ENCODE data around the gene CCDC14. TPM values are rescaled to one million over a fixed set of nuclear protein-coding genes. Genes with fewer than 3 reads are reported as not detected.

The CCDC14 gene
- total and polyA plus RNA-seq, 2 of the 4 experiments (the other 2 are of a cell fraction) = 82.1 to 109 TPM

DNA sequence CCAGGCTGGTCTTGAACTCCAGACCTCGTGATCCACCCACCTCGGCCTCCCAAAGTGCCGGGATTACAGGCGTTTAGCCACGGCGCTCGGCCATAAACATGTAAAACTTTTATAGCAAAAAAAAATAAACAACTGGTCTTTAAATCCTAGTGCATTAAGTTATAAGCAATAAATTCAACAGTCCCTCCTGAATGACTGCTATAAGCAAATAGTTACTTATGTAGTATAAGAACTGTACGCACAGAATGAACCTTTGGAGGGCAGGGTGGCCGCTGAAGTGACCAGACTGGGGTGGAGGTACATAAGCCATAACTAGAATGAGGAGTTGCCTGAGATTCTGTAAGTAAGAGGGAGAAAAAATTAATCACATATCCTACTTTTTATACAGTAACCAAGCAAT lies 12.6 kb downstream of the CCDC14 start:
- Histone ChIP-seq H3K27me3 (ENCODE audit: control insufficient read depth, insufficient read depth, low read length) (no peaks in the 10 kb centered on the region), H3K9me3 (ENCODE audit: control insufficient read depth, insufficient read depth, low read length) (no peaks in the 10 kb centered on the region), H2BK15ac (ENCODE audit: low read depth, low read length) (no peak overlapping the region), H2BK120ac (ENCODE audit: low read depth, low read length) (peak overlapping the region; percentile 12; the same call in 1 of the 2 replicates), H4K91ac (ENCODE audit: insufficient read depth, low read depth, low read length) (no peak overlapping the region), H3K56ac (ENCODE audit: extremely low read depth, insufficient read depth, low read length) (no peak overlapping the region), H4K5ac (ENCODE audit: low read depth, low read length) (no peak overlapping the region; the same call in 1 of the 2 replicates), H3K4me3 (ENCODE audit: insufficient read depth, low read depth, low read length) (no peak overlapping the region), H3K9me1 (ENCODE audit: insufficient read depth, low read length) (peaks cover 5% of the 10 kb centered on the region; the same call in 1 of the 2 replicates), H3K36me3 (ENCODE audit: control insufficient read depth, insufficient read depth, low read length) (peaks cover 38% of the 10 kb centered on the region), H4K20me1 (ENCODE audit: insufficient read depth, low read length) (no peaks in the 10 kb centered on the region), H2BK20ac (ENCODE audit: low read depth, low read length) (no peak overlapping the region; the same call in 1 of the 2 replicates), H2AFZ (replicated peaks; ENCODE audit: low read length, poor library complexity) (no peak overlapping the region), H3K4ac (ENCODE audit: low read depth, low read length) (no peak overlapping the region; the same call in 1 of the 2 replicates), H3K27ac (ENCODE audit: insufficient read depth, low read length) (no peak overlapping the region), H3K79me1 (ENCODE audit: low read depth in 1 of 2, low read length in 2 of 2) (peaks cover 20 to 34% of the 10 kb centered on the region in 2 experiments), H3K4me2 (ENCODE audit: low read depth, low read length) (no peak overlapping the region), H2AK5ac (ENCODE audit: low read depth, low read length) (no peak overlapping the region), H4K8ac (ENCODE audit: low read depth in 2 of 2, low read length in 2 of 2) (peak overlapping the region in 1 of 2 experiments; percentile 68; a peak in 1 of 4 replicates), H3K14ac (replicated peaks; ENCODE audit: low read depth, low read length) (0 out of 2 replicates have a peak overlapping the region, but pooled peaks have one; percentile 2), H3K9ac (ENCODE audit: low read depth, low read length) (no peak overlapping the region), H3K23ac (ENCODE audit: low read depth, low read length) (0 out of 2 replicates have a peak overlapping the region, but pooled peaks have one; percentile 57), H3K4me1 (ENCODE audit: control insufficient read depth, insufficient read depth, low read length) (peaks cover 8% of the 10 kb centered on the region; the same call in 1 of the 2 replicates), H2BK5ac (ENCODE audit: low read depth, low read length, poor library complexity, severe bottlenecking) (peak overlapping the region; percentile 89), H2AK9ac (replicated peaks; ENCODE audit: low read depth, low read length, poor library complexity) (no peak overlapping the region), H3K18ac (ENCODE audit: low read depth, low read length) (peak overlapping the region; percentile 60; the same call in 1 of the 2 replicates)
- ChIA-PET POLR2A (ENCODE audit: unreplicated experiment) (no interaction called here), CTCF (no interaction called here)
- in situ Hi-C loops (cut with MboI; ENCODE audit: low sequenced_read_pairs) (no loop called here), intact Hi-C loops (cut with micrococcal nuclease) (no loop called here), dilution Hi-C loops (cut with HindIII; ENCODE audit: low sequenced_read_pairs, unreplicated experiment) (no loop called here)
- ATAC-seq (ENCODE audit: low read depth) (no peak), DNase-seq (no peak)
- BruUV-seq (replicated peaks) = no TSS peak
- 100% methylated on average over 1 of the region's 9 CpGs; no CpG with 5 or more reads in 1 of the 2 experiments for WGBS, 2 experiments (ENCODE audit: extremely low coverage in 2 of 2, insufficient read length in 1 of 2)
- TF ChIP-seq, protein P1, sequence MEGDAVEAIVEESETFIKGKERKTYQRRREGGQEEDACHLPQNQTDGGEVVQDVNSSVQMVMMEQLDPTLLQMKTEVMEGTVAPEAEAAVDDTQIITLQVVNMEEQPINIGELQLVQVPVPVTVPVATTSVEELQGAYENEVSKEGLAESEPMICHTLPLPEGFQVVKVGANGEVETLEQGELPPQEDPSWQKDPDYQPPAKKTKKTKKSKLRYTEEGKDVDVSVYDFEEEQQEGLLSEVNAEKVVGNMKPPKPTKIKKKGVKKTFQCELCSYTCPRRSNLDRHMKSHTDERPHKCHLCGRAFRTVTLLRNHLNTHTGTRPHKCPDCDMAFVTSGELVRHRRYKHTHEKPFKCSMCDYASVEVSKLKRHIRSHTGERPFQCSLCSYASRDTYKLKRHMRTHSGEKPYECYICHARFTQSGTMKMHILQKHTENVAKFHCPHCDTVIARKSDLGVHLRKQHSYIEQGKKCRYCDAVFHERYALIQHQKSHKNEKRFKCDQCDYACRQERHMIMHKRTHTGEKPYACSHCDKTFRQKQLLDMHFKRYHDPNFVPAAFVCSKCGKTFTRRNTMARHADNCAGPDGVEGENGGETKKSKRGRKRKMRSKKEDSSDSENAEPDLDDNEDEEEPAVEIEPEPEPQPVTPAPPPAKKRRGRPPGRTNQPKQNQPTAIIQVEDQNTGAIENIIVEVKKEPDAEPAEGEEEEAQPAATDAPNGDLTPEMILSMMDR (conservative IDR thresholded peaks at IDR 0.05; ENCODE audit: low read depth, low read length) = no peak
- TF ChIP-seq FOS (IDR thresholded peaks at IDR 0.05; ENCODE audit: low read depth, low read length) (no peak), BHLHE40 (IDR thresholded peaks at IDR 0.05; ENCODE audit: low read depth, low read length) (no peak), CEBPB (IDR thresholded peaks at IDR 0.05; ENCODE audit: low read depth, low read length) (no peak), POLR2A (IDR thresholded peaks at IDR 0.05; ENCODE audit: low read depth, low read length) (no peak), SMC3 (IDR thresholded peaks at IDR 0.05; ENCODE audit: low read depth, low read length) (no peak), RFX5 (IDR thresholded peaks at IDR 0.05; ENCODE audit: low read depth, low read length) (no peak), NFE2L2 (IDR thresholded peaks at IDR 0.05; ENCODE audit: low read depth, low read length) (no peak), MAZ (IDR thresholded peaks at IDR 0.05; ENCODE audit: borderline replicate concordance, low read depth, low read length) (no peak), RCOR1 (IDR thresholded peaks at IDR 0.05; ENCODE audit: insufficient replicate concordance, low read length) (no peak), CHD1 (IDR thresholded peaks at IDR 0.05; ENCODE audit: low read depth, low read length) (no peak), RAD21 (IDR thresholded peaks at IDR 0.05; ENCODE audit: low read length) (no peak)
- TF ChIP-seq, protein P2, sequence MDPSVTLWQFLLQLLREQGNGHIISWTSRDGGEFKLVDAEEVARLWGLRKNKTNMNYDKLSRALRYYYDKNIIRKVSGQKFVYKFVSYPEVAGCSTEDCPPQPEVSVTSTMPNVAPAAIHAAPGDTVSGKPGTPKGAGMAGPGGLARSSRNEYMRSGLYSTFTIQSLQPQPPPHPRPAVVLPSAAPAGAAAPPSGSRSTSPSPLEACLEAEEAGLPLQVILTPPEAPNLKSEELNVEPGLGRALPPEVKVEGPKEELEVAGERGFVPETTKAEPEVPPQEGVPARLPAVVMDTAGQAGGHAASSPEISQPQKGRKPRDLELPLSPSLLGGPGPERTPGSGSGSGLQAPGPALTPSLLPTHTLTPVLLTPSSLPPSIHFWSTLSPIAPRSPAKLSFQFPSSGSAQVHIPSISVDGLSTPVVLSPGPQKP (IDR thresholded peaks at IDR 0.05; ENCODE audit: borderline replicate concordance, low read depth, low read length) = no peak
